ENCODE measurements around the gene MICALL2. TPM values are rescaled to one million over a fixed set of nuclear protein-coding genes. Genes with fewer than 3 reads are reported as not detected.

MICALL2 gene
- total RNA-seq, 1 donor: 2.7 TPM

DNA sequence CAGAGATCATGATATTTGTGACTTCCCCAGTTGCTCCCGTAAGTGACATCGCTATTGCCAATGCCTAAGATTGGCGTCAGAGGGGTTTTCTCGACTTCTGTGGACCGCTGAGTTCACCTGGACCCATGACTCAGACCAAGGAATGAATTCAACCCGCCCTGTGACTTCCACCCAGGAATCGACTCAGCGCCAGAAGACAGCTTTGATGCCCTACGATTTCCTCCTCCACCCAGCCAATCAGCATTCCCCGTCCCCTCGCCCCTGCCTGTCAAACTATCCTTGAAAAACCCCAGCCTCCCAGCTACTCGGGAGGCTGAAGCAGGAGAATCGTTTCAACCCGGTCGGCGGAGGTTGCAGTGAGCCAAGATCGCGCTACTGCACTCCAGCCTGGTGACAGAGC is 58.3 kb downstream of the MICALL2 start:
- no peaks in the 10 kb centered on the region for H3K4me1 ChIP-seq (ENCODE audit: insufficient read depth, low read length)
- no peak overlapping the region for H3K4me3 ChIP-seq (ENCODE audit: low read length)
- no peaks in the 10 kb centered on the region for H3K9me3 ChIP-seq (ENCODE audit: low read depth, low read length)
- H3K27me3 ChIP-seq (ENCODE audit: insufficient read depth, low read length): peaks cover 26% of the 10 kb centered on the region

DNA sequence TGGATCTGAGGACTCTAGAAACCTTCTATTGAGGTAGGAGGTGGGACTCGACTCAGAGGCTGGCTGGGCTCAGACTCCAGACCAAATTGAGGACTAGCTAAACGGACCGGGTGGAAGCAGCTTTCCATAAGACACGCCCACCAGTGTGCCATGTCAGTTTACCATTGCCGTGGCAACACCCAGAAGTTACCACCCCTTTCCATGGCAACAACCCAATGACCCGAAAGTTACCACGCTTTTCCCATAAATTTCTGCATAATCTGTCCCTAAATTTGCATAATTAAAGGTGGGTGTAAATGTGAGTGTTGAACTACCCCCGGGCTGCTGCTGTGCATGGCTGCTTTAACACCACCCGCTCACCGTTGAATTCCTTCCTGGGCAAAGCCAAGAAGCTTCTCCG is 58.9 kb downstream of the MICALL2 start:
- H3K4me1 ChIP-seq (ENCODE audit: insufficient read depth, low read length): no peaks in the 10 kb centered on the region
- H3K27me3 ChIP-seq (ENCODE audit: insufficient read depth, low read length): peaks cover 26% of the 10 kb centered on the region
- H3K9me3 ChIP-seq (ENCODE audit: low read depth, low read length): no peaks in the 10 kb centered on the region
- no peak overlapping the region for H3K4me3 ChIP-seq (ENCODE audit: low read length)

DNA sequence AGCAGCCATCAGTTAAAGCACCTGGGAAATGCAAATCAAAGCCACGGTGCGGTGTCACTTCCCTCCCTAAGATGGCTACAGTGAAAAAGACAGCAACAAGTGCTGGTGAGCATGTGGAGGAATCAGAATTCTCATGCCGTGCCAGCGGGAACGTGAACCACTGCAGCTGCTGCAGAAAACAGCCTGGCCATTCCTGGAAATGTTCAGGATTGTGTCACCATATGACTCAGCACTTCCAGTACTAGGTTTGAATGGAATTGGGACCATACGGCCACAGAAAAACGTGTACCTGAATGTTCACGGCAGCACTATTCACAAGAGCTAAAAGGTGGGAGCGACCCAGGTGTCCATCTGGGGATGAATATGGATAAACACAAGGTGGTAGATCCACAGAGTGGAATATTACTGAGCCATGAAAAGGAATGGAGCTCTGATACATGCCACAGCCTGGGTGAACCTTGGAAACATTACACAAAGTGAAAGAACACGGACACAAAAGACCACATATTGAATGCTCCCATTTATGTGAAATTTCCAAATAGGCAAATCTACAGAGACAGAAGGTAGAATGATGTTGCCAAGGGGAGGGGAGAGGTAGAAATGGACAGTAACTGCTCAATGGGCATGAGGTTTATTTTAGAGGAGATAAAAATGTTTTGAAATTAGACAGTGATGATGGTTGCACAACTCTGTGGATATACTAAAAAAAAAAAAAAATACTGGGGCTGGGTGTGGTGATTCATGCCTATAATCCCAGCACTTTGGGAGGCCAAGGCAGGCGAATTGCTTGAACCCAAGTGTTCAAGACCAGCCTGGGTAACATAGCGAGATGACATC is 61.6 kb downstream of the MICALL2 start:
- Histone ChIP-seq H3K4me3 (ENCODE audit: low read length) (no peak overlapping the region), H3K9me3 (ENCODE audit: low read depth, low read length) (no peaks in the 10 kb centered on the region), H3K4me1 (ENCODE audit: insufficient read depth, low read length) (no peaks in the 10 kb centered on the region), H3K27me3 (ENCODE audit: insufficient read depth, low read length) (peaks cover 8% of the 10 kb centered on the region)

DNA sequence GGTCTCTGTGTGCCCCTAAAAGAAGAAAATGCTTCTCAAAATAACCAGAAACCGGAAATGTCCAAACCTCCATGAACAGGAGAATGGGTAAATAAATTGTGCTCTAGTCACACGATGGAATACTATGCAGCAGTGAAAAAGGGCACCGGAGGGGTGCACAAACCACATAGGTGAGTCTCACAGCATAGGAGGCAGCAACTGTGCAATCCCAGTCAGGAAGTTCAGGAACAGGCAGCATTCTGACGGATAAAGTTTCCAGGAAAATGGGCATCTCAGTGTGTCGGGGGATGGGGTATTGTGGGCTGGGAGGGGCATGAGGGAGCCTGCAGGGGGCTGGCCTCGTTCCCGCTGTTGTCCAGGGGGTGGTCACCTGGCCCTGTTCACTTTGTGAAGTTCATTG is 63.1 kb downstream of the MICALL2 start:
- H3K4me3 ChIP-seq (ENCODE audit: low read length): no peak overlapping the region
- no peaks in the 10 kb centered on the region for H3K27me3 ChIP-seq (ENCODE audit: insufficient read depth, low read length)
- H3K4me1 ChIP-seq (ENCODE audit: insufficient read depth, low read length): no peaks in the 10 kb centered on the region
- H3K9me3 ChIP-seq (ENCODE audit: low read depth, low read length): no peaks in the 10 kb centered on the region

DNA sequence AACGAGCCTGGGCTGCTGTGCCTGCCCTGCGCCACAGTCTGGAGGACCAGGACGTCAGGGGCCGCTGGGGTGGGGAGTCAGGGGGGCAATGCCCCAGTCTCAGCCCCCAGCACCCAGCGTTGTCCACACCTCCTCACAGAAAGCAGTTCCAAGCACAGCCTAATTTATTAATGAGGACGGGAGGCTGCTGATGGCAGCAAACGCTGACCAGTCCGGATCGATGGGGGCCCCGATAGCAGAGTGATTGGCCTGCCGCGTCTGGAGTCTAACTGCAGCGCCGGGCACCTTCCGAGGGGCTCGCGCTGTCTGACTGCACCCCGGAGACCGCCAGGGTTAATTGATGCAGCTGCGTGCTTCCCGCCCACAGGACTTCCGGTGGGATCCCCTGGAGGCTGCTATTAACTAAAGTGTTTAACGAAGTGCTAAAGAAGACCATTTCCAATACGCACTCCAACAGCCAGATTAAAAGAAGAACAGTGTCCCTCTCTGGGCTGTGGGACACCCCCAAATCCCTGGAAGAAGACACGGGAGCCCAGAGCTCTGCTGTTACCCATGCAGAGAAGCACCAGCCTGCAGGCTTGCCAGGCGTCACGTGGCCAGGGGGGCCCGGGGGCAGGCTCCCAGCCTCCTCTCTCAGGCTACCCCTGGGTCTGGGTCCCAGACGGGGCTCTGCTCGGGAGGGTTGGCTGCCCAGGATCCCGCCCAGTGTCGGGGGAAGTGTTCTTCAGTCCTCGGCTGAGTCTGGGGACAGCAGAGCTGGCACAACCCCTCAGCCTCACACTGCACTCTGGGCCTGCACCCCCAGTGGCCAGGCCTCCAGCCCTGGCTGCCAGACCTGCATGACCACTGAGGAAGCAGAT is 63.8 kb downstream of the MICALL2 start:
- H3K9me3 ChIP-seq (ENCODE audit: low read depth, low read length): no peaks in the 10 kb centered on the region

DNA sequence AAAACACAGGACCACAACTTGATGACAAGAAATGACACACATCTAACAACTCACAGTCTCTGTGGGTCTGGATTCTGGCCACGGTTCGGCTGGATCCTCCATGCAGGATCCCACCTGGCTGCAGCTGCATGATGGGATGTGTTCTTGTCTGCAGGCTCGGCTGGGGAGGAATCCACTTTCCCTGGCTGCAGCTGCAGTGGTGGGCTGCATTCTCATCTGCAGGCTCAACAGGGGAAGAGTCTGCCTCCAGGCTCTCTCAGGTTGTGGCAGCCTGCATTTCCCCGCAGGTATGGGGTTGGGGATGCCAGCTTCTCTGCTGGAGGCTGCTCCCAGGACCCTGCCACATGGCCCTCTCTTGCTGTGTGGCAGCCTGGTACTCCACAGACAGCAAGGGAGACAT is 64.9 kb downstream of the MICALL2 start:
- H3K4me1 ChIP-seq (ENCODE audit: insufficient read depth, low read length): no peaks in the 10 kb centered on the region
- H3K27me3 ChIP-seq (ENCODE audit: insufficient read depth, low read length): no peaks in the 10 kb centered on the region
- no peaks in the 10 kb centered on the region for H3K9me3 ChIP-seq (ENCODE audit: low read depth, low read length)
- no peak overlapping the region for H3K4me3 ChIP-seq (ENCODE audit: low read length)

More for the DNA sequence above, 63.8 kb downstream of the MICALL2 start:
- H3K4me1 ChIP-seq (ENCODE audit: insufficient read depth, low read length): no peaks in the 10 kb centered on the region
- H3K27me3 ChIP-seq (ENCODE audit: insufficient read depth, low read length): no peaks in the 10 kb centered on the region
- no peak overlapping the region for H3K4me3 ChIP-seq (ENCODE audit: low read length)

DNA sequence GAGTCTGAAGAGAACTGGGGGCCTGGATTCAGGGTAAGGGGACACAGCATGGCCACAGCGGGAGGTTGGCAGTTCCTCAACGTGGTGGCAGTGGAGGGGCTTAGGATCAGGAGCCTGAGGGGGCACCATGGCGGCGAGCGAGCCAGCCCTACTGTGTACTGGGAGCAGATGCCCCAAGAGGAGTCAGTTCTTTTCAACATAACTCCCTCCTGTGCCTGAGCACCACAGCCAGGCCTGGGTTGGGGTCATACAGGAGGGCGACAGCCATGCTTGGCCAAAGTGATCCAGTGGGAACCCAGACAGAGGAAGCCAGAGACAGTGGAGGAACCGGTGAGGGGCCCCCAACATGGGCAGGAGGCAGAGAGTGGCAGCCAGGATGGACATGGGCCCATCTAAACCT is 65.8 kb downstream of the MICALL2 start:
- Histone ChIP-seq H3K4me3 (ENCODE audit: low read length) (no peak overlapping the region), H3K4me1 (ENCODE audit: insufficient read depth, low read length) (no peaks in the 10 kb centered on the region), H3K9me3 (ENCODE audit: low read depth, low read length) (no peaks in the 10 kb centered on the region), H3K27me3 (ENCODE audit: insufficient read depth, low read length) (no peaks in the 10 kb centered on the region)

DNA sequence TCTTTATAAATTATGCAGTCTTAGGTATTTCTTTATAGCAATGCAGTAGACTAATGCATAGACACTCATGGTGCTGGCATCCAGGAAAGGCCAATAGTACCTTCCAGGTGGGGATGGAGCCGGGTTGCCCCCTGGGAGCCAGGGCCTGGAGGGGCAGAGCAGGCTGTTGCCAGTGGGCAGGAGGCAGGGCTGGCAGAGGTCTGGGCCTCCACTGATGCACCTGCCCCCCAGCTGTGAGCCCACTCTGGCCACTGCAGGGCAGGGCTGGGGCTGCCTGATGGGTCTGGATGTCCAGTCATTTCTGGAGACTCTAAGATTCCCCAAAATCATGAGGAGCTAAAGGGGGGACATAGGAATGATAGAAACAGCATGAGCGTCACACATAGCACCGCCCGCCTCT is 66.7 kb downstream of the MICALL2 start:
- Histone ChIP-seq H3K4me1 (ENCODE audit: insufficient read depth, low read length) (no peaks in the 10 kb centered on the region), H3K9me3 (ENCODE audit: low read depth, low read length) (no peaks in the 10 kb centered on the region), H3K4me3 (ENCODE audit: low read length) (no peak overlapping the region), H3K27me3 (ENCODE audit: insufficient read depth, low read length) (no peaks in the 10 kb centered on the region)

DNA sequence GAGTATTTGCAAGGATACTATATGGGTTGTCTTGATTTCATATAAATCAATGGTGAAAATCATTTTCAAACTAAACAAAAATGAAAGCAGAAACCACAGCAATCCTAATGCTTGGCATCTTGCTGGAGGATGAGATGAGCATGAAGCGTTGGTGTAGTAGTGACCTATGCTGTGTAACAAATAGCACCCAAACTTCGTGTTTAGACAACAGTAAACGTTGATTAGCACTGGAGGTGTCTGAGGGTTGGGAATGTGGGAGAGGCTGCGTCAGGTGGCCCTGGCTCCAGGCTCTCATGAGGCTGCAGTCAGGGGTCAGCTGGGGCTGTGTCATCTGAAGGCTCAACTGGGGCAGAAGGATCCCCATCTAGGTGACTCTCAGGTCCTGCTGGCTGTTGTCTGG is 67.8 kb downstream of the MICALL2 start:
- Histone ChIP-seq H3K27me3 (ENCODE audit: insufficient read depth, low read length) (no peaks in the 10 kb centered on the region), H3K9me3 (ENCODE audit: low read depth, low read length) (no peaks in the 10 kb centered on the region), H3K4me3 (ENCODE audit: low read length) (no peak overlapping the region), H3K4me1 (ENCODE audit: insufficient read depth, low read length) (no peaks in the 10 kb centered on the region)

DNA sequence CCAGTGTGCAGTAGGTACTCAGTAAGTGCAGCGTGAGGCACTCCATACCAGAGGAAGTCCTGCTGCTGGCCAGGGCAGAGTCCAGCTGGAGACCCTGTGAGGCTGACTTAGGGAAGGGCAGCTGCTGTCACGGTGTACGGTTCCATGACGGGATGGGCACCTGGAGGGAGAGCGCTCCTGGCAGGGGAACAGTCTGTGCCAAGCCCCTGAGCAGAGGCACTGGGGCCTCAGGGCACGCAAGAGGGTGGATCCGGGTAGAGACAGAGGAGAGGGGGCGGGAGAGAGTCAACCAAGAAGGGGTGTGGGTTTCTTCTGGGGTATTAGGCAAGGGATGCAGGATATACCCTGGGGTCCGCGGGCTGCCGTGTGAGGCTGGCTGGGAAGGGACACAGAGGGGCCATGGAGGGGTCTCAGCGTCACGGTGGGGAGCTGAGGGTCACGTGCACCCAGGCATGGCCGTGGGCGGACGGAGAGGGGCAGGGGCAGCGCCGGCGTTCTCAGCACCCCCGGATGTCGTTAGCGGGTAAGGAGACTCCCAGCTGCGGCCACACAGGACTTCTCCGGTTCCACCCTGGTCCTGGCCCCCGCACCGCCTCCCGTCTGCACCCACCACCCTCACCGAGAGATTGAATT is 70.5 kb downstream of the MICALL2 start:
- Histone ChIP-seq H3K4me3 (ENCODE audit: low read length) (no peak overlapping the region), H3K9me3 (ENCODE audit: low read depth, low read length) (no peaks in the 10 kb centered on the region), H3K4me1 (ENCODE audit: insufficient read depth, low read length) (no peaks in the 10 kb centered on the region), H3K27me3 (ENCODE audit: insufficient read depth, low read length) (no peaks in the 10 kb centered on the region)

DNA sequence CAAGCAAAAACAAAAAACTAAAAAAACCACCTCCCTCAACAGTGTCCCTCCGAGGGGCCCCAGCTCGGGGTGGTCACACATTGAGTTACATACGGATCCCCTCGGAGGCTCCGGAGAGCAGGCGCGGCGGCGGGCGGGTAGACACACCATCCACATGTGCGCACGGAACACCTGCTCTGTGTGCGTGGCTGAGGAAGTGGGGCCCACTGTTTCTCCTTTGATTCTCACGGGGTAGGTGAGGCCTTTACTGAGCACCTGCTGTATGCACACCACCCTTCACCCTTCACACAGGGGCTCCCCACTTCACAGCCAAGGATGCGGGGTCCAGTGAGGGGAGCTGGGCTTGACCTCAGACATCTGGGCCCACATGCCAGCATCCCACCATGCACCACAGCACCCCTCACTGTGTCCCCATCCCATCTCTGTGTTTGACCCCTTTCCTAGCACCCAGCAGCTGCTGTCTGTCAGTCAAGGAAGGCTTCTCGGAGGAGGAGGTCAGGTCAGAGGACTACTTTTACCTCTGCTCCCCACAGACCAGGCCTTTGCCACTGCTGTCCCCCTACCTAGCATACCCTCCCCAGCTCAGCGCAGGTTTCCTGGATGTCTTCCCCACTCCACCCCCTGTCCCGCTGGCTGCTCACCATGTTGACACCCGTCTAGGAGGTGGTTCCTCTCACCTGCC is 71.1 kb downstream of the MICALL2 start:
- no peaks in the 10 kb centered on the region for H3K27me3 ChIP-seq (ENCODE audit: insufficient read depth, low read length)
- H3K4me1 ChIP-seq (ENCODE audit: insufficient read depth, low read length): no peaks in the 10 kb centered on the region
- H3K4me3 ChIP-seq (ENCODE audit: low read length): no peak overlapping the region
- no peaks in the 10 kb centered on the region for H3K9me3 ChIP-seq (ENCODE audit: low read depth, low read length)

DNA sequence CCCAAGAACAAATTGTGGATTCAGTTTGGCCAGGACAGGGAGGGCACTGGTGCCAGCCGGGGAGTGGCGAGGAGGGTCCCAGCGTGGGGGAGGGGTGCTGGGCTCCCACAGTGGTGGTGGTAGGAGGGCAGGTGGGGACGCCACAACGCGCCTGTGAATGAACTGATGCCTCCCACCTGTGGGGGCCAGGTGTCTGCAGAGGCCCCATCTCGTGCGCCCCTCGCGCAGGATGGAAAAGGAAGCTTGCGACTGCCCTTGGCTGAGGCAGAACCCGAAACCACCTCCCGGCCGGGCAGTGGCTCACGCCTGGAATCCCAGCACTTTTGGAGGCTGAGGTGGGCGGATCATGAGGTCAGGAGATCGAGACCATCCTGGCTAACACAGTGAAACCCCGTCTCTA is 72.0 kb downstream of the MICALL2 start:
- Histone ChIP-seq H3K9me3 (ENCODE audit: low read depth, low read length) (no peaks in the 10 kb centered on the region), H3K4me3 (ENCODE audit: low read length) (no peak overlapping the region), H3K4me1 (ENCODE audit: insufficient read depth, low read length) (no peaks in the 10 kb centered on the region), H3K27me3 (ENCODE audit: insufficient read depth, low read length) (no peaks in the 10 kb centered on the region)

DNA sequence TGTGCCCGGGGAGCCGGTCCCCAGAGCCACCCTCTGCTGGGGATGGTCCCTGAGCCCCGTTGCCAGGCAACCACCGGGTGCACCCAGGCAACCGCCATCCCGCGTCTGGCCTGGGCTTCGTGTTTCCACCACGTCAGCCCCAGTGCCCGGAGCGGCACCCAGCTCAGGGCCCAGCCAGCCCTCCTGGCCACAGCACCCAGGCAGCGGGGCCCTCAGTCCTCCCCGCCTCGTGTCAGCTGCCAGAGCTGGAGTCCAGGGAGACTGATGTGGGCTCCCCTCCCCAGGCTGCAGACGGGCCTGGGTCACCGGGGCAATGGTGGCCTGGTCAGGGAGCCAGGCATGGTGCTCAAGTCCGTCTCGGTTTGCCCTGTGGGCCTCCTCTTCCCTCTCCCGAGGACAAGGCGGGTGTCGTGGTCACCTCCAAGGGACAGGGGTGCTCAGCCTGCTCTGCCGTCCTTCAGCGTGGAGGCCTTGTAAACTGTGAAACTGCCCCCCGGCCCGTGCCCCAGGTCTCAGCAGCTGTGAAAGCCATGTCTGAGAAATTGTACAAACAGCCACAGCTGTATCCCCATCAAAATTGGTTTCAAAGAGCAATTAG is 72.5 kb downstream of the MICALL2 start:
- Histone ChIP-seq H3K4me3 (ENCODE audit: low read length) (no peak overlapping the region), H3K4me1 (ENCODE audit: insufficient read depth, low read length) (no peaks in the 10 kb centered on the region), H3K27me3 (ENCODE audit: insufficient read depth, low read length) (no peaks in the 10 kb centered on the region), H3K9me3 (ENCODE audit: low read depth, low read length) (no peaks in the 10 kb centered on the region)

DNA sequence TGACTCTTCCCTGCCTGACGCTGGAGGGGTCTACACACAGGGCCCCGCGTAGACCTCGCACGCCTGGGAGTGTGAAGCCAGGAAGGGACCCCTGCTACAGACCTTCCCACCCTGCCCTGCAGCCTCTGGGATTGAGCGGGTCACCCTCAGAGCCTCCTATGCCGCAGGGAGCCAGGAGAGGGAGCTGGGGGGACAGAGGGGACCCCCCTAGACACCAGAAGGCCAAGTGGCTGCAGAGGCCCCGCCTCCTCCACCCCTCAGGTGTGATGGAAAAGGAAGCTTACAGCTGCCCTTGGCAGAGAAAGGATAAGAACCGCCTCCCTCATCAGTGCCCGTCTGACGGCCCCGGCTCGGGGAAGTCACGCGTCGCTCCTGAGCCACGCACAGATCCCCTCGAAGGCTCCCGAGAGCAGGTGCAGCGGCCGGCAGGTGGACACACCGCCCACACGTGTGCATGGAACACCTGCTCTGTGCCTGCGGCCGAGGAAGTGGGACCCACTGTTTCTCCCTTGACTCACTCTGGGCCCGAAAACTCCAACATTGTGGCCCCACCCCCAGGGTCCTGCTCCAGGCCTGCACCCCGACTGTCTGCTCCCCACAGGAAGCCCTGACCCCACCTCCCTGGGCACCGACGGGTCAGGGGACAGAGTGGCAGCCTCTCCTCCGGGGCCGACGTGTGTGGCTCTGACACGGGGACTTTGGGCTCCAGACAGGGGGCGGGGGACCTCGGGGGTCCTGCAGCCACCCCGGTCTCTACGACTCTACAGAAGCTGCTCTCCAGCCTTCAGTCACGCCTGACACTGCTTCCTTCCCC is 73.3 kb downstream of the MICALL2 start:
- Histone ChIP-seq H3K27me3 (ENCODE audit: insufficient read depth, low read length) (no peaks in the 10 kb centered on the region), H3K4me1 (ENCODE audit: insufficient read depth, low read length) (no peaks in the 10 kb centered on the region), H3K9me3 (ENCODE audit: low read depth, low read length) (no peaks in the 10 kb centered on the region)

More for the DNA sequence above, 73.3 kb downstream of the MICALL2 start:
- no peak overlapping the region for H3K4me3 ChIP-seq (ENCODE audit: low read length)
